H9 (cell line): Measurements from ENCODE around the gene NCF2. TPM values are rescaled to one million over a fixed set of nuclear protein-coding genes. Genes with fewer than 3 reads are reported as not detected.

Experiments used
- DNase-seq: peaks from one replicate; pipeline ENCODE4 v3.0.0-alpha.2; 2017
- H2AFZ ChIP-seq: one replicate; pipeline ENCODE4 v1.6.1; 2013; ENCODE audit warnings: mild to moderate bottlenecking, low read length, control low read depth, moderate library complexity
- H2AK5ac ChIP-seq: 2 replicates; pipeline ENCODE4 v1.6.1; 2013; ENCODE audit warnings: low read length, control low read depth, mixed read lengths; ENCODE audit not compliant: insufficient read length
- H2BK120ac ChIP-seq: one replicate; pipeline ENCODE4 v1.6.1; 2013; ENCODE audit warnings: low read depth, mild to moderate bottlenecking, low read length, control low read depth, inconsistent platforms; ENCODE audit not compliant: poor library complexity, severe bottlenecking
- H2BK12ac ChIP-seq: 2 replicates; pipeline ENCODE4 v1.6.1; 2013; ENCODE audit warnings: low read length, control low read depth, mixed read lengths, low read depth; ENCODE audit not compliant: insufficient read length
- H2BK15ac ChIP-seq: 2 replicates; pipeline ENCODE4 v1.6.1; 2013; ENCODE audit warnings: low read depth, low read length, control low read depth
- H2BK20ac ChIP-seq: one replicate; pipeline ENCODE4 v1.6.1; 2013; ENCODE audit warnings: low read depth, mild to moderate bottlenecking, low read length, control low read depth, inconsistent platforms; ENCODE audit not compliant: poor library complexity, severe bottlenecking
- H2BK5ac ChIP-seq: 2 replicates; pipeline ENCODE4 v1.6.1; 2013; ENCODE audit warnings: low read length, control low read depth, mixed read lengths; ENCODE audit not compliant: insufficient read length
- H3K14ac ChIP-seq: 2 replicates; pipeline ENCODE4 v1.6.1; 2013; ENCODE audit warnings: low read length, control low read depth; ENCODE audit not compliant: insufficient read depth
- H3K18ac ChIP-seq: 2 replicates; pipeline ENCODE4 v1.6.1; 2013; ENCODE audit warnings: low read depth, mild to moderate bottlenecking, mixed read lengths, low read length, control low read depth; ENCODE audit not compliant: insufficient read length
- H3K23ac ChIP-seq: 2 replicates; pipeline ENCODE4 v1.6.1; 2013; ENCODE audit warnings: low read length, control low read depth, mixed read lengths, low read depth; ENCODE audit not compliant: insufficient read length
- H3K23me2 ChIP-seq: 2 replicates; pipeline ENCODE4 v1.6.1; 2013; ENCODE audit warnings: low read depth, mild to moderate bottlenecking, mixed read lengths, low read length, control low read depth; ENCODE audit not compliant: insufficient read length, poor library complexity, severe bottlenecking
- H3K27ac ChIP-seq: 2 replicates; pipeline ENCODE4 v1.5.1; 2013; ENCODE audit warnings: low read length, control low read depth, mixed read lengths, low read depth; ENCODE audit not compliant: insufficient read length
- H3K27me3 ChIP-seq: 2 replicates; pipeline ENCODE4 v1.6.1; 2013; ENCODE audit warnings: low read length, control low read depth, inconsistent platforms; ENCODE audit not compliant: insufficient read depth
- H3K4ac ChIP-seq: 2 replicates; pipeline ENCODE4 v1.6.1; 2013; ENCODE audit warnings: low read depth, mild to moderate bottlenecking, control low read depth, inconsistent platforms, low read length, moderate library complexity
- H3K4me1 ChIP-seq: 2 replicates; pipeline ENCODE4 v1.6.1; 2013; ENCODE audit warnings: low read length, control low read depth, inconsistent platforms; ENCODE audit not compliant: insufficient read depth
- H3K4me2 ChIP-seq: 2 replicates; pipeline ENCODE4 v1.6.1; 2013; ENCODE audit warnings: low read length, control low read depth, mixed read lengths; ENCODE audit not compliant: insufficient read length, insufficient read depth
- H3K56ac ChIP-seq: 2 replicates; pipeline ENCODE4 v1.6.1; 2013; ENCODE audit warnings: low read depth, mild to moderate bottlenecking, mixed read lengths, low read length, control low read depth; ENCODE audit not compliant: insufficient read length
- H3K79me1 ChIP-seq: 2 replicates; pipeline ENCODE4 v1.6.1; 2013; ENCODE audit warnings: low read depth, mild to moderate bottlenecking, moderate library complexity, low read length, control low read depth, inconsistent platforms; ENCODE audit not compliant: insufficient read depth, poor library complexity, severe bottlenecking
- H3K79me2 ChIP-seq: 2 replicates; pipeline ENCODE4 v1.6.1; 2013; ENCODE audit warnings: low read length, control low read depth, inconsistent platforms; ENCODE audit not compliant: insufficient read depth
- H3K9ac ChIP-seq: 2 replicates; pipeline ENCODE4 v1.6.1; 2013; ENCODE audit warnings: low read length, control low read depth, mixed read lengths; ENCODE audit not compliant: insufficient read length; ENCODE audit errors: extremely low read depth
- H3K9me3 ChIP-seq: one replicate; pipeline ENCODE4 v1.6.1; 2013; ENCODE audit warnings: low read depth, low read length, inconsistent platforms; ENCODE audit not compliant: control insufficient read depth
- H3T11ph ChIP-seq: one replicate; pipeline ENCODE4 v1.6.1; 2013; ENCODE audit warnings: mild to moderate bottlenecking, low read length, control low read depth, inconsistent platforms
- H4K20me1 ChIP-seq: one replicate; pipeline ENCODE4 v1.6.1; 2013; ENCODE audit not compliant: control insufficient read depth, insufficient read length, insufficient read depth
- H4K5ac ChIP-seq: 2 replicates; pipeline ENCODE4 v1.6.1; 2013; ENCODE audit warnings: low read depth, mild to moderate bottlenecking, mixed read lengths, low read length, control low read depth; ENCODE audit not compliant: insufficient read length
- H4K8ac ChIP-seq: replicated peaks from 2 replicates; pipeline ENCODE4 v1.6.1; 2013; ENCODE audit warnings: low read length, control low read depth, mixed read lengths, low read depth; ENCODE audit not compliant: insufficient read length
- H4K91ac ChIP-seq: 2 replicates; pipeline ENCODE4 v1.6.1; 2013; ENCODE audit warnings: low read depth, mild to moderate bottlenecking, moderate library complexity, mixed read lengths, low read length, control low read depth; ENCODE audit not compliant: insufficient read length
- H3K27ac Mint-ChIP-seq, 3 experiments: 2 replicates in 2 of 3; 3 replicates in 1 of 3; pipeline ENCODE4 v1.8.0; 2020 to 2021; ENCODE audit warnings: mixed read lengths in 3 of 3, mild to moderate bottlenecking in 1 of 3, moderate library complexity in 1 of 3
- H3K27me3 Mint-ChIP-seq: 2 replicates; pipeline ENCODE4 v1.8.0; 2021; ENCODE audit warnings: low read depth, mild to moderate bottlenecking, moderate library complexity, mixed read lengths
- H3K36me3 Mint-ChIP-seq, 3 experiments: 2 replicates in 2 of 3; 3 replicates in 1 of 3; pipeline ENCODE4 v1.8.0; 2020 to 2021; ENCODE audit warnings: low read depth in 3 of 3, mixed read lengths in 3 of 3; ENCODE audit not compliant: insufficient read depth in 1 of 3
- H3K4me1 Mint-ChIP-seq, 2 experiments: 2 replicates each; pipeline ENCODE4 v1.8.0; 2020; ENCODE audit warnings: mixed read lengths in 2 of 2
- H3K4me3 Mint-ChIP-seq, 2 experiments: 2 replicates in 1 of 2; 3 replicates in 1 of 2; pipeline ENCODE4 v1.8.0; 2020 to 2021; ENCODE audit warnings: mild to moderate bottlenecking in 2 of 2, mixed read lengths in 2 of 2, moderate library complexity in 1 of 2
- H3K9me3 Mint-ChIP-seq, 2 experiments: 2 replicates in 1 of 2; 3 replicates in 1 of 2; pipeline ENCODE4 v1.8.0; 2020; ENCODE audit warnings: mild to moderate bottlenecking in 2 of 2, mixed read lengths in 2 of 2, moderate library complexity in 1 of 2
- CTCF ChIP-seq: fragments of 200-600 bp; sonication (generic); conservative IDR thresholded peaks from 3 replicates; pipeline ENCODE4 v1.8.0; 2021; ENCODE audit warnings: antibody characterized with exemption, mild to moderate bottlenecking
- WGBS: extraction: QIAGEN DNeasy Blood & Tissue Kit; methylation state at CpG from one replicate; pipeline ENCODE4 v1.1.7; 2013; ENCODE audit warnings: missing lambda C conversion rate, low lambda C conversion rate, mixed read lengths; ENCODE audit not compliant: insufficient read length; ENCODE audit errors: extremely low coverage; 5-methylcytosine and 5-hydroxymethylcytosine counted together
- total RNA-seq: library from RNA; stranded (reverse); gene quantifications from 2 replicates; pipeline ENCODE4 v1.2.1, GENCODE V29; 2021

The NCF2 gene
- total RNA-seq, 1 experiment from 2014 or later, result not detected

- Histone ChIP-seq H3T11ph (no peak overlapping the region), H2BK15ac (no peak overlapping the region), H3K23ac (no peak overlapping the region), H3K4me2 (no peak overlapping the region), H3K79me2 (no peaks in the 10 kb centered on the region), H3K4me1 (no peaks in the 10 kb centered on the region), H2BK20ac (no peak overlapping the region), H3K79me1 (no peaks in the 10 kb centered on the region), H3K23me2 (no peaks in the 10 kb centered on the region), H4K20me1 (no peaks in the 10 kb centered on the region), H4K8ac (no peak overlapping the region), H3K4ac (no peak overlapping the region), H3K9me3 (no peaks in the 10 kb centered on the region), H3K18ac (no peak overlapping the region), H2AFZ (no peak overlapping the region), H3K27ac (no peak overlapping the region), H3K56ac (no peak overlapping the region), H3K9ac (no peak overlapping the region), H4K91ac (no peak overlapping the region), H4K5ac (no peak overlapping the region), H3K27me3 (no peaks in the 10 kb centered on the region; the same call in 1 of the 2 replicates), H2BK120ac (no peak overlapping the region), H3K14ac (no peak overlapping the region), H2BK5ac (no peak overlapping the region), H2BK12ac (no peak overlapping the region), H2AK5ac (no peak overlapping the region)
- Mint-ChIP-seq H3K4me1 (no peaks in the 10 kb centered on the region), H3K36me3 (no peaks in the 10 kb centered on the region), H3K27me3 (no peaks in the 10 kb centered on the region; the same call in none of the 2 replicates), H3K4me3 (no peak overlapping the region), H3K9me3 (no peaks in the 10 kb centered on the region), H3K27ac (no peak overlapping the region)
- DNase-seq, result no peak
- no peak for TF ChIP-seq CTCF
- no CpG with 5 or more reads among the region's 3 CpGs for WGBS
Measured at GRCh38 chr1:183600136-183600535, 9.9 kb upstream of the NCF2 start.
